Sigmoid colon (tissue), 7 donors: Measurements from ENCODE around the gene MEGF6. TPM values are rescaled to one million over a fixed set of nuclear protein-coding genes. Genes with fewer than 3 reads are reported as not detected.

Source experiments
- DNase-seq: peaks from one replicate; pipeline ENCODE4 v3.0.0-alpha.2; 2019
- H3K27ac ChIP-seq, 4 donors: fragments of 200-600 bp; sonication (generic); one replicate each; pipeline ENCODE4 v1.5.1; 2016 to 2019; ENCODE audit warnings: mild to moderate bottlenecking in 1 of 4
- H3K27me3 ChIP-seq, 3 donors: fragments of 200-600 bp; sonication (generic); one replicate each; pipeline ENCODE4 v1.5.1; 2019; ENCODE audit warnings: mild to moderate bottlenecking in 1 of 3
- H3K36me3 ChIP-seq, 4 donors: fragments of 200-600 bp; sonication (generic); one replicate each; pipeline ENCODE4 v1.5.1; 2016 to 2019
- H3K4me1 ChIP-seq, 4 donors: fragments of 200-600 bp; sonication (generic); one replicate each; pipeline ENCODE4 v1.5.1; 2017 to 2019
- H3K4me3 ChIP-seq, 4 donors: fragments of 200-600 bp; sonication (generic); one replicate each; pipeline ENCODE4 v1.5.1; 2017 to 2019; ENCODE audit warnings: mild to moderate bottlenecking in 2 of 4, moderate library complexity in 1 of 4
- H3K9me3 ChIP-seq, 4 donors: fragments of 200-600 bp in 3 of 4; sonication (generic) in 3 of 4; one replicate each; pipeline versions ENCODE4 v1.5.1 to v1.6.1; 2013 to 2019
- EP300 ChIP-seq, 4 donors: sonication (generic); formaldehyde crosslinking; IDR thresholded peaks; one replicate each; pipeline ENCODE4 v1.6.1; 2017; ENCODE audit warnings: antibody characterized with exemption in 4 of 4
- POLR2A ChIP-seq, 2 donors: fragments of 450-650 bp; IDR thresholded peaks; one replicate each; pipeline ENCODE4 v1.6.1; 2016; ENCODE audit warnings: antibody characterized with exemption in 2 of 2, mild to moderate bottlenecking in 2 of 2, moderate library complexity in 2 of 2
- POLR2AphosphoS5 ChIP-seq, 4 donors: sonication (generic); formaldehyde crosslinking; IDR thresholded peaks; one replicate each; pipeline ENCODE4 v1.6.1; 2017; ENCODE audit warnings: antibody characterized with exemption in 4 of 4
- WGBS, 2 donors: extraction: QIAGEN DNeasy Blood & Tissue Kit; methylation state at CpG; one replicate each; pipeline ENCODE4 v1.1.7; 2013; 5-methylcytosine and 5-hydroxymethylcytosine counted together
- intact Hi-C: fragments of 100-400 bp; cut with DNase I; formaldehyde crosslinking; loops from one replicate; pipeline ENCODE4 v1.15.1; 2023
- polyA plus RNA-seq, 3 donors: library from polyadenylated mRNA; stranded (reverse); fragments of 200-250 nt; gene quantifications; one replicate each; pipeline ENCODE4 v1.2.3, GENCODE V29; 2013
- total RNA-seq, 4 donors: library from RNA; depleted of rRNA; stranded (reverse); fragments of >200 nt; gene quantifications; one replicate each; pipeline ENCODE4 v1.1.0, GENCODE V29; 2016
- TF ChIP-seq, protein P1 (sequence below), 4 experiments: fragments of 450-650 bp in 3 of 4; fragments of 200-600 bp in 1 of 4; IDR thresholded peaks; one replicate each; pipeline ENCODE4 v1.5.1; 2016 to 2019; ENCODE audit warnings: antibody characterized with exemption in 4 of 4, mild to moderate bottlenecking in 3 of 4, moderate library complexity in 2 of 4
- donor health status: healthy with polysubstance abuse.
- donor health status: Bipolar disorder and iron deficiency.
- donor health status: healthy.

Gene MEGF6
- total and polyA plus RNA-seq, 7 donors: 2.4 to 31.9 (median 7.8) TPM; not detected in 1

GRCh38 chr1:3636531-3636930 is 25.2 kb upstream of the MEGF6 start:
- peaks cover 28 to 90% (median 47%) of the 10 kb centered on the region in 4 donors for H3K36me3 ChIP-seq
- no peak overlapping the region for H3K4me3 ChIP-seq
- H3K27ac ChIP-seq: no peak overlapping the region
- no peaks in the 10 kb centered on the region for H3K27me3 ChIP-seq
- no peaks in the 10 kb centered on the region for H3K4me1 ChIP-seq
- TF ChIP-seq POLR2AphosphoS5 (IDR thresholded peaks at IDR 0.05): no peak
- TF ChIP-seq EP300 (IDR thresholded peaks at IDR 0.05): no peak
- no peak for DNase-seq
- WGBS, 2 donors: 95 to 97% methylated on average over 11 of the region's 11 CpGs
- intact Hi-C loops: no loop called here
- no peaks in the 10 kb centered on the region for H3K9me3 ChIP-seq

- no peak for DNase-seq
- TF ChIP-seq EP300 (IDR thresholded peaks at IDR 0.05) (no peak), POLR2AphosphoS5 (IDR thresholded peaks at IDR 0.05) (no peak), POLR2A (IDR thresholded peaks at IDR 0.05) (no peak)
- TF ChIP-seq, protein P1, sequence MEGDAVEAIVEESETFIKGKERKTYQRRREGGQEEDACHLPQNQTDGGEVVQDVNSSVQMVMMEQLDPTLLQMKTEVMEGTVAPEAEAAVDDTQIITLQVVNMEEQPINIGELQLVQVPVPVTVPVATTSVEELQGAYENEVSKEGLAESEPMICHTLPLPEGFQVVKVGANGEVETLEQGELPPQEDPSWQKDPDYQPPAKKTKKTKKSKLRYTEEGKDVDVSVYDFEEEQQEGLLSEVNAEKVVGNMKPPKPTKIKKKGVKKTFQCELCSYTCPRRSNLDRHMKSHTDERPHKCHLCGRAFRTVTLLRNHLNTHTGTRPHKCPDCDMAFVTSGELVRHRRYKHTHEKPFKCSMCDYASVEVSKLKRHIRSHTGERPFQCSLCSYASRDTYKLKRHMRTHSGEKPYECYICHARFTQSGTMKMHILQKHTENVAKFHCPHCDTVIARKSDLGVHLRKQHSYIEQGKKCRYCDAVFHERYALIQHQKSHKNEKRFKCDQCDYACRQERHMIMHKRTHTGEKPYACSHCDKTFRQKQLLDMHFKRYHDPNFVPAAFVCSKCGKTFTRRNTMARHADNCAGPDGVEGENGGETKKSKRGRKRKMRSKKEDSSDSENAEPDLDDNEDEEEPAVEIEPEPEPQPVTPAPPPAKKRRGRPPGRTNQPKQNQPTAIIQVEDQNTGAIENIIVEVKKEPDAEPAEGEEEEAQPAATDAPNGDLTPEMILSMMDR (IDR thresholded peaks at IDR 0.05): no peak
- Histone ChIP-seq H3K27me3 (no peaks in the 10 kb centered on the region), H3K4me3 (no peak overlapping the region), H3K4me1 (no peaks in the 10 kb centered on the region), H3K9me3 (no peaks in the 10 kb centered on the region), H3K27ac (no peak overlapping the region), H3K36me3 (peaks cover 28 to 92% (median 48%) of the 10 kb centered on the region in 4 donors)
- 95 to 97% methylated on average over 14 of the region's 14 CpGs for WGBS, 2 donors
- intact Hi-C loops: no loop called here
Measured at GRCh38 chr1:3636080-3636479, 24.8 kb upstream of the MEGF6 start.

- Histone ChIP-seq H3K9me3 (no peaks in the 10 kb centered on the region), H3K4me1 (no peaks in the 10 kb centered on the region), H3K4me3 (no peak overlapping the region), H3K36me3 (peaks cover 28 to 94% (median 58%) of the 10 kb centered on the region in 4 donors), H3K27ac (no peak overlapping the region), H3K27me3 (no peaks in the 10 kb centered on the region)
- 95 to 96% methylated on average over 22 of the region's 22 CpGs for WGBS, 2 donors
- intact Hi-C loops: no loop called here
- no peak for TF ChIP-seq POLR2AphosphoS5 (IDR thresholded peaks at IDR 0.05)
- no peak for TF ChIP-seq POLR2A (IDR thresholded peaks at IDR 0.05)
- no peak for TF ChIP-seq EP300 (IDR thresholded peaks at IDR 0.05)
- no peak for DNase-seq
Measured at GRCh38 chr1:3634059-3634800, 22.9 kb upstream of the MEGF6 start.

DNA sequence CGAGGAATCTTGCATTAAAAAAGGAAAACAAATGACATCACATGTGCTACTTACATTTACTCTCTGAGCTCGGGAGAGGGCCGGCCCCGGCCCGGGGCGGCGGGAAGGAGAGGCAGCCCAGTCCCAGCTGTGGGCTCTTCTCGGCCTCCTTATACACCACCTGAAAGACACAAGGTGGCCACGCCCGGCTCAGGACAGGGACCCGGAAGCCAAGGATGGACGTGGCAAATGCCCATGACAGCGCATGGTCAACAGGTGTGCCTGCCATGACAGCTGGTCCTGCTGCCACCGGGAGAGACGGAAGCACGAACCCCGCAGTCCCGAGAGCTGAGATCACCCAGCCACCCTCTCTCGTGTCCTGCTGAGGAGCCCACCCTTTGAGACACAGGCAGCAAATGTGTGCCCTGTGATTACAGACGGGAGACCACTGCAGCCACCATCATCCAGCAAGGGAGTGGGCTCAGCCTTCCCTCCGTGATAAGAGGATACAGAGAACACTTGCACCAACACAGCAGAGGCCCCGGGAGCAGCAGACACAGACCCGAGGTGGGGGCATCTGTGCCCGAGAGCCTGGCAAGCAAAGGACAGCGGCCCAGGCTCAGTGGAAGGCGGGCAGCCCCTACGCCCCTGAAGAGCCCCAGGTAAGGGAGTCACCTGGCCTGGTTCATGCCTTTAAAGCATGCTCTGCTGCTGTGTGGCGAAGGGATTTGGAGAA is 22.2 kb upstream of the MEGF6 start:
- TF ChIP-seq POLR2AphosphoS5 (IDR thresholded peaks at IDR 0.05): no peak
- TF ChIP-seq POLR2A (IDR thresholded peaks at IDR 0.05): no peak
- TF ChIP-seq, protein P1 (IDR thresholded peaks at IDR 0.05): no peak
- no peak for TF ChIP-seq EP300 (IDR thresholded peaks at IDR 0.05)
- no peak for DNase-seq
- H3K4me3 ChIP-seq: no peak overlapping the region
- H3K4me1 ChIP-seq: no peaks in the 10 kb centered on the region
- H3K27ac ChIP-seq: no peak overlapping the region
- intact Hi-C loops: no loop called here
- H3K36me3 ChIP-seq: peaks cover 28 to 100% (median 63%) of the 10 kb centered on the region in 4 donors
- no peaks in the 10 kb centered on the region for H3K9me3 ChIP-seq
- WGBS, 2 donors: 95% methylated on average over 28 of the region's 28 CpGs
- no peaks in the 10 kb centered on the region for H3K27me3 ChIP-seq

- H3K4me3 ChIP-seq: no peak overlapping the region
- H3K9me3 ChIP-seq: no peaks in the 10 kb centered on the region
Measured at GRCh38 chr1:3632716-3633343, 21.5 kb upstream of the MEGF6 start.

More at GRCh38 chr1:3632716-3633343, 21.5 kb upstream of the MEGF6 start:
- Histone ChIP-seq H3K27ac (no peak overlapping the region), H3K36me3 (peaks cover 32 to 100% (median 61%) of the 10 kb centered on the region in 4 donors), H3K4me1 (no peaks in the 10 kb centered on the region), H3K27me3 (no peaks in the 10 kb centered on the region)
- TF ChIP-seq, protein P1 (IDR thresholded peaks at IDR 0.05): no peak
- TF ChIP-seq EP300 (IDR thresholded peaks at IDR 0.05) (no peak), POLR2AphosphoS5 (IDR thresholded peaks at IDR 0.05) (no peak), POLR2A (IDR thresholded peaks at IDR 0.05) (no peak)
- intact Hi-C loops: no loop called here
- no peak for DNase-seq
- WGBS, 2 donors: 95 to 97% methylated on average over 26 of the region's 26 CpGs
